ENCODE results near the gene KNSTRN. TPM values are rescaled to one million over a fixed set of nuclear protein-coding genes. Genes with fewer than 3 reads are reported as not detected.

Gene KNSTRN
- total RNA-seq, 1 experiment from 2014 or later, result 115 TPM

GRCh38 chr15:40334941-40335795 is 47.4 kb upstream of the KNSTRN start:
- no TSS peak for BruUV-seq (replicated peaks)
- no peaks in the 10 kb centered on the region for H3K27me3 ChIP-seq (replicated peaks; ENCODE audit: insufficient read depth, low read depth, low read length, poor library complexity)
- no peak for DNase-seq (ENCODE audit: low spot score)
- H3K4me1 ChIP-seq (ENCODE audit: insufficient read depth, low read length, poor library complexity, severe bottlenecking), result peaks cover 64% of the 10 kb centered on the region
- ChIA-PET CTCF (interaction anchor here (1.1 to 2.2 kb wide), 2 partner anchors 9 to 13 kb away, joined by 3 to 6 read pairs; no protein-coding TSS in a partner anchor), POLR2A (ENCODE audit: low non-redundant PET) (interaction anchor here (0.6 kb wide), 1 partner anchor 25 kb away, joined by 3 read pairs; no protein-coding TSS in a partner anchor)
- no peaks in the 10 kb centered on the region for H3K9me3 ChIP-seq (ENCODE audit: low read depth, low read length, poor library complexity, severe bottlenecking)
- H3K36me3 ChIP-seq (ENCODE audit: insufficient read depth, low read length, poor library complexity, severe bottlenecking), result no peaks in the 10 kb centered on the region
- intact Hi-C loops (cut with micrococcal nuclease; ENCODE audit: unreplicated experiment), result no loop called here
- no peak overlapping the region for H3K4me3 ChIP-seq (ENCODE audit: low read depth, low read length, poor library complexity, severe bottlenecking)
- peak overlapping the region; percentile 78 for H3K27ac ChIP-seq (ENCODE audit: low read depth, low read length, poor library complexity, severe bottlenecking)
- TF ChIP-seq EZH2 (IDR thresholded peaks at IDR 0.05; ENCODE audit: borderline replicate concordance, low read depth, low read length, poor library complexity, severe bottlenecking) (no peak), CTCF (conservative IDR thresholded peaks at IDR 0.05; ENCODE audit: low read depth, low read length) (no peak)

GRCh38 chr15:40335938-40336743 is 46.4 kb upstream of the KNSTRN start:
- H3K27ac ChIP-seq (ENCODE audit: low read depth, low read length, poor library complexity, severe bottlenecking), result peak overlapping the region; percentile 78
- intact Hi-C loops (cut with micrococcal nuclease; ENCODE audit: unreplicated experiment), result no loop called here
- CTCF ChIA-PET, result interaction anchor here (0.6 to 2.9 kb wide), 5 partner anchors 8 to 57 kb away, joined by 3 to 14 read pairs (median 3); partner anchors contain the start of gene INAFM2
- no peaks in the 10 kb centered on the region for H3K36me3 ChIP-seq (ENCODE audit: insufficient read depth, low read length, poor library complexity, severe bottlenecking)
- POLR2A ChIA-PET (ENCODE audit: low non-redundant PET), result no interaction called here
- peaks cover 74% of the 10 kb centered on the region for H3K4me1 ChIP-seq (ENCODE audit: insufficient read depth, low read length, poor library complexity, severe bottlenecking)
- no peaks in the 10 kb centered on the region for H3K27me3 ChIP-seq (replicated peaks; ENCODE audit: insufficient read depth, low read depth, low read length, poor library complexity)
- TF ChIP-seq CTCF (conservative IDR thresholded peaks at IDR 0.05; ENCODE audit: low read depth, low read length) (no peak), EZH2 (IDR thresholded peaks at IDR 0.05; ENCODE audit: borderline replicate concordance, low read depth, low read length, poor library complexity, severe bottlenecking) (no peak)
- BruUV-seq (replicated peaks), result no TSS peak
- no peaks in the 10 kb centered on the region for H3K9me3 ChIP-seq (ENCODE audit: low read depth, low read length, poor library complexity, severe bottlenecking)
- peak; percentile 69 for DNase-seq (ENCODE audit: low spot score)
- H3K4me3 ChIP-seq (ENCODE audit: low read depth, low read length, poor library complexity, severe bottlenecking), result no peak overlapping the region

GRCh38 chr15:40336744-40337122 is 45.8 kb upstream of the KNSTRN start:
- CTCF ChIA-PET, result interaction anchor here (0.6 to 2.9 kb wide), 3 partner anchors 8 to 58 kb away, joined by 3 to 14 read pairs (median 3); partner anchors contain the start of gene INAFM2
- Histone ChIP-seq H3K4me3 (ENCODE audit: low read depth, low read length, poor library complexity, severe bottlenecking) (no peak overlapping the region), H3K27me3 (replicated peaks; ENCODE audit: insufficient read depth, low read depth, low read length, poor library complexity) (no peaks in the 10 kb centered on the region), H3K27ac (ENCODE audit: low read depth, low read length, poor library complexity, severe bottlenecking) (peak overlapping the region; percentile 30), H3K4me1 (ENCODE audit: insufficient read depth, low read length, poor library complexity, severe bottlenecking) (peaks cover 77% of the 10 kb centered on the region), H3K9me3 (ENCODE audit: low read depth, low read length, poor library complexity, severe bottlenecking) (no peaks in the 10 kb centered on the region), H3K36me3 (ENCODE audit: insufficient read depth, low read length, poor library complexity, severe bottlenecking) (no peaks in the 10 kb centered on the region)
- intact Hi-C loops (cut with micrococcal nuclease; ENCODE audit: unreplicated experiment), result no loop called here
- no TSS peak for BruUV-seq (replicated peaks)
- POLR2A ChIA-PET (ENCODE audit: low non-redundant PET), result no interaction called here
- DNase-seq (ENCODE audit: low spot score), result no peak
- TF ChIP-seq CTCF (conservative IDR thresholded peaks at IDR 0.05; ENCODE audit: low read depth, low read length) (peak; percentile 28; the same call in 1 of the 2 replicates), EZH2 (IDR thresholded peaks at IDR 0.05; ENCODE audit: borderline replicate concordance, low read depth, low read length, poor library complexity, severe bottlenecking) (no peak)
